Fibroblast of the conjunctiva (primary cell): ENCODE data around the gene TMEM134.
"Not testable (repeated sequence)": the region's sequence is repeated elsewhere in the genome, so short reads cannot be mapped to it uniquely, and the experiment has no call there.

Experiments used
- DNase-seq: peaks from one replicate; pipeline ENCODE4 v3.0.0-alpha.2; 2010; ENCODE audit warnings: low read depth

The TMEM134 gene

GRCh38 chr11:67468759-67469507, at the start of gene TMEM134:
Gene TMEM134 (minus strand): TSS chr11:67469251. CDS start chr11:67469192, 59 bp downstream.
- peak; percentile 89 for DNase-seq

- DNase-seq = no peak
Measured at GRCh38 chr11:67517784-67518552, 48.9 kb upstream of the TMEM134 start.

DNA sequence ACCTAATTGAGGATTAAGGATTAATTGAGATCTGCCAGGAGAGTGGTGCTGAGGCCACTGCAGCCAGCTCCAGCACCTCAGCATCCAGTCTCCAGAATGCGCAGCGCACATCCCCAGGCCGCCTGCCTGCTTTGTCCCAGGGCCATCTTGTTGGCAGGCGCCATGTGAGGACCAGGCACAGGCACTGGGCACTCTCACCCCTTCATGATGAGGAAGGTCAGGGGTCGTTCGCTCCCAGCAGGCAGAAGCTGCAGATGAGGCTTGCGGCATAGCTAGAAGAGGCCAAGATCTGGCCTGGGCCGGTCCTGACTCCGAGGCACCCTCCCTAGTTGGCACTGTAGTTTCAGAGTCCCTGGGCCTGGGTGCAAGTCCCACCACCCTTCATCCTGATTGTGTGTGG, 47.8 kb upstream of the TMEM134 start:
- no peak for DNase-seq

DNA sequence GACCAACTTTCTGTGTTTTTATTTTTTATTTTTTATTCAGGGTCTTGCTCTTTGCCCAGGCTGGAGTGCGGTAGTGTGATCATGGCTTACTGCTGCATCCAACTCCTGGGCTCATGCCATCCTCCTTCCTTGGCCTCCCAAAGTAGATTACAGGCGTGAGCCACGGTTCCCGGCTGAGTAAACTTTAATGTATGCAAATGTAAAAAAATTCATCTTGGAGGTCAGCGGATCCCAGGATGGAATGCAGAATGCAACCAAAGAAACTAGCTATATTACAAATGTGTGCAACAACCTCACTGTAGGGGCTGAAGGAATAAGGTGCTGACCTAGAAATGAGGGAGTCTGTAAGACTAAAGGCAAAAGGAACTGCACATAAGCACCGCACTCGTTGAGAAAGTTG, 45.1 kb upstream of the TMEM134 start:
- no peak for DNase-seq

- DNase-seq = not testable (repeated sequence)
Measured at GRCh38 chr11:67511558-67511957, 42.5 kb upstream of the TMEM134 start.

- no peak for DNase-seq
Measured at GRCh38 chr11:67510023-67510345, 40.9 kb upstream of the TMEM134 start.

- peak; percentile 94 for DNase-seq
Measured at GRCh38 chr11:67508486-67509121, 39.6 kb upstream of the TMEM134 start.

- peak; percentile 98 for DNase-seq
Measured at GRCh38 chr11:67507864-67508485, 38.9 kb upstream of the TMEM134 start, which contains the start of gene CDK2AP2. Gene CDK2AP2 (minus strand): TSS chr11:67508162. CDS start chr11:67508082, 80 bp downstream.

GRCh38 chr11:67507242-67507863, 38.3 kb upstream of the TMEM134 start:
- peak; percentile 52 for DNase-seq

GRCh38 chr11:67506426-67507051, 37.5 kb upstream of the TMEM134 start:
- no peak for DNase-seq

DNA sequence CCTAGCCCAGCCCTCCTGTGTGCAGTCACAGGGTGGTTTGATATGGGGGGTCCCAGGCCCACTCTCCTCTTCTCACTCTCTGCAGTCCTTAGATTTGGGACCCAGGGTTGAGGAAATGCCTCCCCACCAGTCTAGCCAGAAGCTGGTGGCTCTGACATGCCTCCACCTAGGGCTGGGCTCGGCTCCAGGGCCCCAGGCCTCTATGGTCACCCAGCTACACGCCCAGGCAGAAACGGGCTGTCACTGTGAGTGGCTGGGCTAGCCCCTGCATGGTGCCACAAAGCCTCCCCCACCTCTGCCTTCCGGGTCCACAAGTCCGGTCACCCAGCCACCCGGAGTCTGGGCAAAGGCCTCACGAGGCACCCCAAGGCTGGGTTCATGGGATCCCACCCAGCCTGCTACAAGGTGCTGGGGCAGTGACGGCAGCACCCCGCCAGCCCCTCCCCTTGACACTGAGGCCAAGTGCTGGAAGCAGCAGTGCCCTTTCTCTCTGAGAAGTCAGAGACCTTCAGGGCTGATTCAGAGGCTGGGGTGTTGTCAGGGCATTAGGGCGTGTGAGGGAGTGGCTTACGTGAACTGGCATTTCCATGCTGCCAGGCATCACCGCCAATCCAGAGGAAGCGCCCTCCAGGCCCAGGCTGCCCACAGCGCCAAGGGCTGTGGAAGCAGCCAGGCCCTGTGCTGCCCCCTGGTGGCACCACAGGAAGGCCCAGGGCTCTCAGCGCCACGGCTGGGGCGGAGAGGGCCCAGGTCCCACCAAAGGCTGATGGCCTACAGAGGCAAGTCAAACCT, 36.8 kb upstream of the TMEM134 start:
- DNase-seq = peak; percentile 91

GRCh38 chr11:67504950-67505581, 36.0 kb upstream of the TMEM134 start, which contains the start of gene PITPNM1:
Gene PITPNM1 (minus strand): TSS chr11:67505363. CDS start chr11:67504180, 1,183 bp downstream.
- peak; percentile 14 for DNase-seq

DNA sequence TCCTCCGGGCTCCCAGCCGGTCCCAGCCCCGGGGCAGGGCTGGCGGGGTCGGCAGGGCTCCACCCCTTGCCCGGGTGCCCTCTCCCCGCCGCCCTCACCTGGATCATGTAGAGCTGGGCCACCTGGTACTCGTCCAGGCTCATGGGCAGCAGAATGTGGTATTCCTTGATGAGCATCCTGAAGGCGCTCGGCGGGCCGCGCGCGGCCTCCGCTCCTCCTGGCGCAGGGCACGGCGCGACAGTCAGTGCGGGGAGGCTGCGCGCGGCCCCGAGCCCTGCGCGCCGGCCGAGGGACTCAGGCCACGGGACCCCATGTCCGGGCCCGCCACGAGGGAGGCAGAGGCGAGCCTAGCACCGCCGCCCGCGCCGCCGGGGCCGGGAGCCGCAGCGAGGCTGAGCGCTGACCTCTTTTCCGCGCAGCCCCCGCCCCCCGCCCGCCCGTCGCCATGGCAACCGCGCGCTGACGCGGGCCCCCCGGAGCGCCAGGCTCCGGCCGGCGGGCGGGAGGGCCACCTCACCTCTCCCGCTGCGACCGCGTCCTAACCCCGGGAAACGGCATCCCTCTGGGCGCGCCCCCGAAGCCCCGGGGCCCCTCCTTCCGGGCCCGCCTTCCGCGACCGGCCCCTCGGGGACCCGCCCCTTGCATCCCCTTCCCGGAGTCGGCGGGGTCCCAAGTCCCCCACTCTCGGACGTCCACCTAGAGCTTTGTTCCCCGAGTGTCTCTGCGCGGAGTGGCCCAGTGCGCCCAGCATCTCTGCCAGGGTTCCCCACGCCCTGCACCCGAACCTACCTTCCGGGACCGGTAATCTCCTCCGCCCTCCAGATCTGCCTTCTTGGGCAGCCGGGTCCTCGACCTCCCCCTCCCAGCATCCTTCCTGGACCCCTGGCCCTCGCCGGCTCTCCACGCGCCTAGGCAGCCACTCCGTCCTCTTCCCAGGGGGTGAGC, 35.2 kb upstream of the TMEM134 start:
- no peak for DNase-seq

- no peak for DNase-seq
Measured at GRCh38 chr11:67503119-67504004, 34.3 kb upstream of the TMEM134 start.

- DNase-seq = no peak
Measured at GRCh38 chr11:67502328-67502979, 33.4 kb upstream of the TMEM134 start.

DNA sequence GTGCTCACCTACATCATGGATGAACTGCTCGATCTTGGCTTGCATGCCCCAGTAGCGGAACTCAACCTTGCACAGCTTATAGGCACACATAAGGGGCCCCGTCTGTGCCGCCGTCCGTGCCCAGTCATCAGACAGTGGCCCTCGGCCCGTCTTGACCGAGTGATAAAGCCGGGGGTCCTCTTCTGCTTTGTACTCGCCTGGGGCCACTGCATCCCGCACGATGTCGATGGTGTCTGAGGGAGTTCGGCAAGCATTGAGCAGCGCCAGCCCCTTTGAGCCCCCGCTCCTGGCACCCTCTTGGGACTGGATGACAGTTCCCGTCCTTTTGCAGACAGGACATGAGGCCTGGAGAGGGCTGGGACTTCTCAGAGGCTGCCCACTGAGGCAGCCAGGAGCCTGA, 32.8 kb upstream of the TMEM134 start:
- no peak for DNase-seq
